NCI-H128 (cell line): ENCODE results near the gene SH3PXD2B.
"Not testable (repeated sequence)": the region's sequence is repeated elsewhere in the genome, so short reads cannot be mapped to it uniquely, and the experiment has no call there.

Experiments used
- DNase-seq: peaks from one replicate; lab custom pipeline; 2025; ENCODE audit not compliant: unreplicated experiment; lab: John Stamatoyannopoulos, UW

The SH3PXD2B gene

DNA sequence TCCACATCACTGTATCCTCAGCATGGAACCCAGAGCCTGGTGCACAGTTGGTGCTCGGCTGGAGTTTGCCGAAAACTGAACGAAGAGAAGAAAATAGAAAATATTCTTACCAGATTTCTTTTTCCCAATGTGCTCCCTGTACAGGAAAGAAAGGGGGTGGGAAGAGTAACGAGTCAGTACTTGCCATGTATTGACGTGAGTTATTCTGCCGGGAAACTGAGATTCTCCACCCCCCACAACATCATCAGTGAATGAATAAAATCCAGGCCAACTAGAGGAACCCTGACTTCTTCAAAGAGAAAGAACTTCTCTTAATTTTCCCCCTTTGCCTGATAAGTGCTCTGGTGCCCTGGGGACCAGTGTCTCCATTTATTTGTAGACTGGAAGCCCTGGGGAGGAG is 80.6 kb downstream of the SH3PXD2B start:
- DNase-seq = no peak

GRCh38 chr5:172371684-172372083 is 82.6 kb downstream of the SH3PXD2B start:
- DNase-seq = no peak

DNA sequence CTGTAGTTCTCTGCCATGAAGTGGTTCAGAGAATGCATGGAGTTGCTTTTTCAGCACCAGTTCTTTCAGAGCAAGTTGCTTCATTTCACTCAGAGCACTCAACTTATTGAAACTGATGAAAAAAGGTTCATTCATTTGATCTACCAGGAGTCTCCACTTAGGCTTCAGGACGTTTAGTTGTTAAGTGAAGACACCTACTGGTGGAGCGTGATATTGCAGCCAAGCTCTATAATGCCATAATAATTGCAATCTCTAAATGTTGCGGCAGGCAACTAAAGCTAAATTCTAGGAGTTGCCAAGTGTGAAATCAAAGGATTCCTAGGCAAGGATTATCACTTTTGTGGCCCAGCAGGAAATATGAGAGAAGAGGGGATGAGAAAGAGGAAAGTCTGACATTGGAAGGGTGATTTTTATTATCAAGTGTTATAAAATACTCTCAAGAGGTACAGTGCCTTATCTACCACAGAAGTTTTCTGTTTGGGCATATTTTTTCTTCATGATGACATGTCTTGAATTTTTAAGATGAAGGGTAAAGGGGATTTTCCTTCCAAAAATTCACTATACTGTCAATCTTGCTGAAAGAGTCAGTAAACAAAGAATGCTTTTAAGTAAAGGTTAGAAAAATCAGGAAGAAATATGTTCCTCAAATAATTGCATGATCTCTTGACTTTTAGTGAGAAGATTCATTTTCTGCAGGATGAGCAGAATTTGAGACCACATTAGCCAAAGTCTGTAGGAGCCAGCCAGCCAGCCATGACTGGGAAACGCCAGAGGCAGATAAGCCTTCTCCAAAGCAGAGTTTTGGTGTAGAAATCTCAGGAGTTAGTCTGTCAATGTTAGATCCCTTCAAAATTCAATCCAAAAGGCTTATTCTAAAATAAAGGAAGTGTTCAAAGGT is 83.4 kb downstream of the SH3PXD2B start:
- no peak for DNase-seq

GRCh38 chr5:172370237-172370640 is 84.1 kb downstream of the SH3PXD2B start:
- no peak for DNase-seq

GRCh38 chr5:172368699-172369098 is 85.6 kb downstream of the SH3PXD2B start:
- DNase-seq = not testable (repeated sequence)

DNA sequence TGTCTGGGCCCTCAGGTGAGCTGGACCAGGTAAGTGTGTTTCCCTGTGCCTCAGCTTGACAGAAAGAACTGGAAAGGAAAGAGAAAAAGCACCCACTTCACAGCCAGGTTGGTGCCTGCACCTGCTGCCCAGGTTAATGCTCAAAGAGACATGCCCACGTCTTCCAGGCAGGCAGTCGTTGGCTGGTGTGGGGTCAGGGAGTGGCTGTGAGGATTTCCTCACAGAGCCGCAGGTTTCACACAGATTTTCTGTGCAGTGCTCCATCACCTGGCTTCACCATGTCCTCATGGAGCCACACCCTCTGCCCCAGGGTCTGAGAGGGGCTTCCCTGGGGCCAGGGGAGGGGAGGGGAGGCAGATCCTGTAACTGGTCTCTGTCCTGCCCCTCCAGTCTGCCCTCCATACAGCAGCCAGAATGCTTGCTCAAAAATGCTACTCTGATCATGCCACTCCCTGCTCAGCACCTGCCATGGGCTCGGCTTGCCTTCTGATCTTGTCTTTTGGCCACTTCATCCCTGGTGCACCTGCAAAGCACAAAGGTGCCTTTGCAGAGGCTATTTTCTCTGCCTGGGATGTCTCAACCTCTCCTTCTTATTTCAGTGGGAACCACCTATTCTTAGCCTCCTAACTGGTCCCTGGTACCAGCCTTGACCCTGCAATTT is 88.2 kb downstream of the SH3PXD2B start:
- no peak for DNase-seq

- no peak for DNase-seq
These were observed 89.6 kb downstream of the SH3PXD2B start for GRCh38 chr5:172364773-172365172.

DNA sequence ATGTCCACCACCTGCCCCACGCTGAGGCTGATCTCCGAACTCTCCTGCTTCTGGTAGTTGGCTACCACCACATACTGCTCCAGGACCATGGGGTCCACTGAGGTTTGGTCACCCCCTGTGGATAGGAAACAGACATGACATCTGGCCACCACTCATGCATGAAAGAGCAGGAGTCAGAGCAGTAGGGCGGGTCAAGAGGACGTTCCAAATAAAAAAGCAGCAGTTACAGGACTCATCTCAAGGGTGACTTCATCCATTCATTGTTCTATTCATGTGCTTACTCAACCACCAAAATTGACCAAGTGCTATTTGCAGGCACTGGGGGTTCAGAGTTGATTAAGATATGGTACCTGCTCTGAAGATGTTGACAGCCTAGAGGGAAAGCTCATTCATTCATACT is 91.6 kb downstream of the SH3PXD2B start:
- no peak for DNase-seq

GRCh38 chr5:172361566-172362238 is 92.6 kb downstream of the SH3PXD2B start:
- no peak for DNase-seq

GRCh38 chr5:172358345-172358744 is 96.0 kb downstream of the SH3PXD2B start:
- no peak for DNase-seq

DNA sequence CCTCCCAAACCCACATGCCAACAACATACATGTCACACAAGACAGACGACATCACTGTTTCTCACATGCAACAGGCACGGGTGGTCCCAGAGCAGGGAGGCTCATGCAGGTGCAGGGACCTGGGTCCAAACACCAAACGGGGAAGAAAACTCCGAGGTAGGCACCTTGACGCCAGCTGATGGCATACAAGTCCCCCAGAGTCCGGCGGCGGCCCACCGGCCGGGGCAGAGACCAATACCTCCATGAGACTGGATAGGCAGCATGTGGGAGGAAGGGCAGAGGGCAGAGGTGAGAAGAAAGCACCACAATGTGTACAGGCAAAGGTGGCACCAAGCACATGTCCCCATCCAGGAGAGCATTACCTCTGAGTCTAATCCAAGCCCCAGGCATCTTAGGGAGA is 97.8 kb downstream of the SH3PXD2B start:
- DNase-seq = no peak

DNA sequence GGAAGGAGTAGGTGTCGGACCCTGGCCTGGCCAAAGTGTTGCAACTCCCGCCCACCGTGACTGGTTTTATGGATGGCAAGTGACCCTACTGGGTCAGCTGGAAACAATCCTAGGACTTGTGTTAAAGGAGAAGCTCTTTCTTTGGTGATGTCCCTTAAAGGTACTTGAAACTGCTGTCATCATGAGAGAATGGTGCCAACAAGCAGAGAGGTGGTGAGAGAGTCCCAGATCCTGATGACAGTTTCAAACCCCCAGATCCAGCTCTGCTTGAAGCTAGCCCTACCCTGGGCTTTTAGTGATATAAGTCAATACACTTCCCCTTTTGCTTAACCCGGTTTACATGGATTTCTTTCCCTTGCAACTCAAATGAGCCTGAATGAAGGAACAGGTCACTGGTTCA is 98.3 kb downstream of the SH3PXD2B start:
- no peak for DNase-seq

GRCh38 chr5:172353846-172354245 is 100.5 kb downstream of the SH3PXD2B start:
- no peak for DNase-seq

DNA sequence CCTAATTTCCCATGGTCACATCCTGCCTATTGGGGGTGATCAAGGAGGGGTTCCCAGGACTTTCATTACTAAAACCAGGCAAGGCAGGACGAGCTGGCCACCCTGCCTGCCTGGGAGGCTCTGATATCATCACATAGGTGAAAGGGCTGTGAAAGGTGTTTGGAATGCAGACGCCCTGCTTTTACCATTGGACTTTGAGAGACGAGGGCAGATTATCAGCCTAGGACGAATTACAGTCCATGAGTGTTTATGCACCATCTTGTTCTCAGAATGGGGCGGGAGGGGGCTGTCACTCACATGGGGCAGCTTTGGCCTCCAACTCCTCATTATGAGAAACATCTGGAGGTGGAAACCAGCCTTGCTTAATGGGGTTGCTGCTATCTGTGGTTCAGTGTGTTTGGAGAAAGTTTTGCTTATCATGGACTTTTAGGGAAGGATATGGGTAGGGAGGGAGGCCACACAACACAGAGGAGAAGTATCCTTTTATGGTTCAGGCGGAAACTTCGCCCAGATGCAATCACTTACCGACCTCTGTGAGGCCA is 101.0 kb downstream of the SH3PXD2B start:
- no peak for DNase-seq

GRCh38 chr5:172352526-172352925 is 101.8 kb downstream of the SH3PXD2B start:
- DNase-seq = not testable (repeated sequence)

DNA sequence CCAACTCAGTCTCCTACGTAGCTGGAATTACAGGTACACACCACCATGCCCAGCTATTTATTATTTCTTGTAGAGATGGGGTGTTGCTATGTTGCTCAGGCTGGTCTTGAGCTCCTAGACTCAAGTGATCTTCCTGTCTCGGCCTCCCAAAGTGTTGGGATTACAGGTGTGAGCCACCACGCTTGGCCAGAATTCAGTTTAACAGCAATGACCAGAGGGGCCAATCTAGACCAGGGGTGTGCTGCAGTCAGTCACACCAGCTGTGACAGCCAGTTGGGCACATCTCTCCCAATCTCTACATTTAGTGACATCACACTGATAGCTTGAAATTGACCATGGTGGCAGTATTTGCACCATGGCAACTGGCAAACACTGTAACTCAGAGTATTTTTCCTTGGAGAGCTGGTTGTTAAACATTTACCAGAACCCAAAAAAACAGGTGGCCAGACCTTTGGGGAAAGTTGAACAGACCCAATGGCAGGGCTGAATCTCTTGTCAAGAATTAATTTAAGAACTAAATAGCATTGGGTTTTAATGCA is 103.0 kb downstream of the SH3PXD2B start:
- DNase-seq = no peak

DNA sequence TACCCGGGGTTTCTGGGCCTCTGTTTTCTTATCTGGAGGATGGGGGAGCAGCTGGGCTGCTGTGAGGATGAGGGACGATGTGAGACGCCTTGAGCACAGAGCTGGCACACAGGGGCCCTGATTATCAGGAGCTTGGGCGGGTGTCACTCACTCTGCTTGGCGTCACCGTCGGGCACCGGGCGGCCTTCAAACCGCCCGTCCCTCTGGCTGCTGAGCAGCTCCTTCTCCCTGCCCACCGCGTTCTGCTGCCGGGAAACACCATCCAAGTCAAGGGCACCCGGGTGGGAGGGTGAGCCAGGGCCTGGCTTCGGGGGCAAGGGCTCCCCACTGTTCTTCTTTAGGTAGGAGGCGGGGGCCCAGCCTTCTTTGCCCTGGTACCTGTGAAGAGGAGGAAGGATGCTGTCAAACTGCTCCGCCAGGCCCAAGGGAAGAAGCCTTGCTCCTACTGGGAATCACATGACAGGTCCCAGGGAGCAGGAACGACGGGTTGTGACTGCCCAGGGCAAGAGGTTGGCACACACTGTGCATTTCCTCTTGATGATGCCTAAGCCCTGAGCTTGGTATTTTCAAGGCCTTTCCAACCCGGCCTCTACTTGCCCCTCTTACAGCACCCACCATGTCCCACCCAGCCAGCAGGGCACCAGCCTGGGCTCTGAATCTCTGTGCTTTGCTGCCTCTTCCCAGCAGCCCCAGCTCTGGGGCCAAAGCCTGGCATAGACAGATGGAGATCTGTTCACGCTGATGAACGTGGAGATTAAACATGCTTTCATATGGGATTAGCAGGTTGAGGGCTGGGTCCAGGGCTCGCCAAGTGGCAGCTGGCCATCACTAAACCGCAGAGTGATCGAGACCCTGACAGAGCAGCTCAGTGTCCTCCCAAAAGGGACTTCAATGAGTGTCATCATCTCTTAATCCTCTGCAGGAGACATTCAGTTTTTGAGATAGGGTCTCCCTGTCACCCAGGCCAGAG is 103.8 kb downstream of the SH3PXD2B start:
- no peak for DNase-seq

DNA sequence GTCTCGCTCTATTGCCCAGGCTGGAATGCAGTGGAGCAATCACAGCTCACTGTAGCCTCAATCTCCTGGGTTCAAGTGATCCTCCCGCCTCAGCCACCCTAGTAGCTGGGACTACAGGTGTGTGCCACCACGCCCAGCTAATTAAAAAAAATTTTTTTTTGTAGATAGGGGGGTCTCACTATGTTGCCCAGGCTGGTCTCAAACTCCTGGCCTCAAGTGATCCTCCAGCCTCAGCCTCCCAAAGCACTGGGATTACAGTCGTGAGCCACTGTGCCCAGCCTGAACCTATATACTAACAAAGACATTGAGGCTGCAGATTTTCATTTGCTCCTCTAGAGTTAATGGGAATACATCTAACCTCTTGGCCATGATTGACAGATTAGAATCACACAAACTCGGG is 105.6 kb downstream of the SH3PXD2B start:
- DNase-seq = not testable (repeated sequence)

DNA sequence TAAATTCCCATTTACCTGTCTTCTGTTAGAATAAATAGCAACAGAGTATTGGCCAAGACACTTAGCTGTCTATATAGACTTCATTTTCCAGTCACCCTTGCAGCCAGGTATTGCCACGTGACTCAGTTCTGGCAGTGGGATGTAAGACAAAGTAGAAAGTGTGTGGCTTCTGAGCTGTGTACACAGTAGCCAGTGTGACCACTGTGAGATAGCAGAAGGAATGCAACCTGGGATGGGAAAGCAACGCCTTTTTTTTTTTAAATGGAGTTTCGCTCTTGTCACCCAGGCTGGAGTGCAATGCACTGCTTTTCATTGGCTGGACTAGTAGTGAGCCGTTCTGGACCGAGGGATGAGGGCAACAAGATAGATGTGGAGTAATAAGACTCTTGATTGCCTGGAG is 106.2 kb downstream of the SH3PXD2B start:
- no peak for DNase-seq

GRCh38 chr5:172347496-172348052 is 106.8 kb downstream of the SH3PXD2B start:
- DNase-seq = no peak
